Suppressor macrophage (primary cell): Measurements from ENCODE around the gene UCK1.

ENCODE experiments used
- DNase-seq, 4 experiments: peaks; one replicate each; pipeline ENCODE4 v3.0.0-alpha.2; 2020 to 2022

The UCK1 gene

GRCh38 chr9:131476777-131477345 lies 54.2 kb downstream of the UCK1 start:
- no peak for DNase-seq

DNA sequence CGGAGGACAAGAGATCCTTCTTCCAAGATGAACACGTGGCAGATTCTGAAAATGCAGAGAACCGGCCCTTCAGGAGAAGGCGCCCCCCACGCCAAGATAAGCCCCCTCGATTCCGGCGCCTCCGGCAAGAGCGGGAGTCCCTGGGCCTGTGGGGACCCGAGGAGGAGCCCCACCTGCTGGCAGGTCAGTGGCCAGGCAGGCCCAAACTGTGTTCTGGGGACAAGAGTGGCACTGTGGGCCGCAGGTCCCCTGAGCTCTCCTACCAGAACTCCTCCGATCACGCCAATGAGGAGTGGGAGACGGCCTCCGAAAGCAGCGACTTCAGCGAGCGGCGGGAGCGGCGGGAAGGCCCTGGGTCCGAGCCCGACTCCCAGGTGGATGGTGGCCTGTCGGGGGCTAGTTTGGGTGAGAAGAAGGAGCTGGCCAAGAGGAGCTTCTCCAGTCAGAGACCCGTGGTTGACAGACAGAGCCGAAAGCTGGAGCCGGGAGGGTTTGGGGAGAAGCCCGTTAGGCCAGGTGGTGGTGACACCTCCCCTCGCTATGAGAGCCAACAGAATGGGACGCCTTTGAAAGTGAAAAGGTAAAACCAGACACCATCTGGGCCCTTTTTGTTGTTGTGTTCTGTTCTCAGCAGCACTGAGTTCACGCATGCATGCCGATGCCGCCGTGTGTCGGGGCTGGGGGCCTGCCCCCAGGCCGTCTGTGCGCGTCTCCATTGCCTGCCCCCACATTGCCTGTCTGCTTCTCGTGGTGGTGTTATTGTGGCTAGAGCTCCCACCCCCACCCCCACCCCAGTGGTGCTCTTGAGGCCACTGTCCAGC lies 54.9 kb downstream of the UCK1 start:
- no peak for DNase-seq

DNA sequence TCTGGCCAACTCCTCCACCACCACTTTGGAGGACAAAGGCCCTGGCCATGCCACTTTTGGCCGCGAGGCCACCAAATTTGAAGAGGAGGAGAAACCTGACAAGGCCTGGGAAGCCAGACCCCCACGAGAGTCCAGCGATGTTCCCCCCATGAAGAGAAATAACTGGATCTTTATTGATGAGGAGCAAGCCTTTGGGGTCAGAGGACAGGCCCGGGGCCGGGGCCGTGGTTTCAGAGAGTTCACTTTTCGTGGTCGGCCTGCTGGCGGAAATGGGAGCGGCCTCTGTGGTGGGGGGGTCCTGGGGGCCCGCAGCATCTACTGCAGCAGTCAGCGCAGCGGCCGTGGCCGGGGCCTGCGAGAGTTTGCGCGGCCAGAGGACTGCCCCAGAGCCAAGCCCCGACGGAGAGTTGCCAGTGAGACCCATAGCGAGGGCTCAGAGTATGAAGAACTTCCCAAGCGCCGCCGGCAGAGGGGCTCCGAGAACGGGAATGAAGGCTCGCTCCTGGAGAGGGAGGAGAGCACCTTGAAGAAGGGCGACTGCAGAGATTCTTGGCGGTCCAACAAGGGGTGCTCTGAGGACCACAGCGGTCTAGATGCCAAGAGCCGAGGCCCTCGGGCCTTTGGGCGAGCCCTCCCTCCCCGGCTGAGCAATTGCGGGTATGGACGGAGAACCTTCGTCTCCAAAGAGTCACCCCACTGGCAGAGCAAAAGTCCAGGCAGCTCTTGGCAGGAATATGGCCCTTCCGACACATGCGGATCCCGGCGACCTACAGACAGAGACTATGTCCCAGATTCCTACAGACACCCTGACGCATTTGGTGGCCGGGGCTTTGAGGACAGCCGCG lies 55.7 kb downstream of the UCK1 start:
- DNase-seq: no peak

DNA sequence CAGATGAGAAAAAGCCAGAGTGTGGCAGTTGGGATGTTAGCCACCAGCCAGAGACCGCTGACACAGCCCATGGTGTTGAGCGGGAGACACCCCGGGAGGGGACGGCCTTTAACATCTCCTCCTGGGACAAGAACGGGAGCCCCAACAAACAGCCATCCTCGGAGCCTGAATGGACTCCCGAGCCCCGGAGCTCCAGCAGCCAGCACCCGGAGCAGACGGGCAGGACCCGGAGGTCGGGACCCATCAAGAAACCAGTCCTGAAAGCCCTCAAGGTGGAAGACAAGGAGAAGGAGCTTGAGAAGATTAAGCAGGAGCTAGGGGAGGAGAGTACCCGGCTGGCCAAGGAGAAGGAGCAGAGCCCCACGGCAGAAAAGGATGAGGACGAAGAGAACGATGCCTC lies 56.4 kb downstream of the UCK1 start:
- no peak for DNase-seq

DNA sequence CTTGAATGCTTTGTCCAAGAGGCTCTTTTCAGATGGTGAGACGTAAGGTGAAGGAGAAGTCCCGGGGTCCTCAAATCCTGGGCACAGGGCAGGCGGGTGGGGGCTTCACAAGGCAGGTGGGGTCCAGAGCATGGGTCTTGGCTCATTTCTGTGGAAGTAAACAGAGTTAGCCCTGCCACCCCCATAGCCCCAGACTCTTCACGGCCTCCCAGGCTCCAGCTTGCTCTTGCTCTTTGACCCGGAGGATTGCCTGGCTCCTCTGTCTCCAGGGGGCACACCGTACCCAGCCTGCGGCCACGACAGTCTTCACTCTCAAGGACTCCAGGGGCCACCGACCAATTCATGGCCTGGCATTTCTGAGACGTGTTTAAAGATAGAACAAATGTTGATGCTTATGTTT lies 57.2 kb downstream of the UCK1 start:
- DNase-seq: no peak
